ENCODE data around the gene KDM6B.
"Not testable (repeated sequence)": the region's sequence is repeated elsewhere in the genome, so short reads cannot be mapped to it uniquely, and the experiment has no call there.

The KDM6B gene, protein sequence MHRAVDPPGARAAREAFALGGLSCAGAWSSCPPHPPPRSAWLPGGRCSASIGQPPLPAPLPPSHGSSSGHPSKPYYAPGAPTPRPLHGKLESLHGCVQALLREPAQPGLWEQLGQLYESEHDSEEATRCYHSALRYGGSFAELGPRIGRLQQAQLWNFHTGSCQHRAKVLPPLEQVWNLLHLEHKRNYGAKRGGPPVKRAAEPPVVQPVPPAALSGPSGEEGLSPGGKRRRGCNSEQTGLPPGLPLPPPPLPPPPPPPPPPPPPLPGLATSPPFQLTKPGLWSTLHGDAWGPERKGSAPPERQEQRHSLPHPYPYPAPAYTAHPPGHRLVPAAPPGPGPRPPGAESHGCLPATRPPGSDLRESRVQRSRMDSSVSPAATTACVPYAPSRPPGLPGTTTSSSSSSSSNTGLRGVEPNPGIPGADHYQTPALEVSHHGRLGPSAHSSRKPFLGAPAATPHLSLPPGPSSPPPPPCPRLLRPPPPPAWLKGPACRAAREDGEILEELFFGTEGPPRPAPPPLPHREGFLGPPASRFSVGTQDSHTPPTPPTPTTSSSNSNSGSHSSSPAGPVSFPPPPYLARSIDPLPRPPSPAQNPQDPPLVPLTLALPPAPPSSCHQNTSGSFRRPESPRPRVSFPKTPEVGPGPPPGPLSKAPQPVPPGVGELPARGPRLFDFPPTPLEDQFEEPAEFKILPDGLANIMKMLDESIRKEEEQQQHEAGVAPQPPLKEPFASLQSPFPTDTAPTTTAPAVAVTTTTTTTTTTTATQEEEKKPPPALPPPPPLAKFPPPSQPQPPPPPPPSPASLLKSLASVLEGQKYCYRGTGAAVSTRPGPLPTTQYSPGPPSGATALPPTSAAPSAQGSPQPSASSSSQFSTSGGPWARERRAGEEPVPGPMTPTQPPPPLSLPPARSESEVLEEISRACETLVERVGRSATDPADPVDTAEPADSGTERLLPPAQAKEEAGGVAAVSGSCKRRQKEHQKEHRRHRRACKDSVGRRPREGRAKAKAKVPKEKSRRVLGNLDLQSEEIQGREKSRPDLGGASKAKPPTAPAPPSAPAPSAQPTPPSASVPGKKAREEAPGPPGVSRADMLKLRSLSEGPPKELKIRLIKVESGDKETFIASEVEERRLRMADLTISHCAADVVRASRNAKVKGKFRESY (N-terminal part only)

DNA sequence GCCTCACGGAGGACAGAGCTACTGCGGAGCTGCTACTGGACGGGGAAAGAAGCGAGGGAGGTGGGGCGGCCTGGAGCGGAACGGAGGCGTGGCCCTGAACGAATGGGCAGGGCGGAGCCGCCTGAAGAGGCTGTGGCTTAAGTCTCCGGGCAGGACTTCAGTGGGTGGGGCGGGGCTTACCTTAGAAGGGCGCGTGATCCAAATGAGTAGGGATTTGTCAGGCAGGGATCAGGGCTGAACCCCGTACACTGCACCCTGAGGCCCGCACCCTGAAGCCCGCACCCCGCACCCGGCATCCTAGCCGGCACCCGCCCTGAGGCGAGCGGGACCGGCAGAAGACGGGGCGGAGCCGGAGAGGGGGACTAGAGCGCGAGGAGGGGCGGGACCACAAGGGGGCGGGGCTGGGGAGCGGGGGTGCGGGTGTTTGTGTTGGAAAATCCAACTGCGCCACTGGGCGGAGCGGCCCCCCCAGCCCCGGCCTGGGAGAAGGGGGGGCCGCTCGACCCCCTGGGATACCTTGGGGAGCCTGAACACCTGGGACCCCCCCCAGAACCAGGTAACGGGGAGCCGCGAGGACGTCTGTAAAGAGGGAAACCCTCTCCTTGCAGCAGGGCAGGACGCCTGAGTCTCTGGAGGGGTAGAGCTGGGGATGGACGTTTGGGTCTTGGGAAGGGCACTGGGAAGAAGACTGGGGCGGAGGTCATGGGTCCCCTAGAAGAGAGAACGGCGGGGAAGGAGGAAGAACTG, at the start of gene KDM6B:
Gene KDM6B (plus strand): TSS at position 423 of the 747 bp plus-strand sequence. CDS start 11,338 bp downstream, outside the sequence.
- peak within 1 kb of the TSS; percentile 100 for H3K27ac ChIP-seq
- peak; percentile 83 for DNase-seq (ENCODE audit: low read depth, low spot score)

DNA sequence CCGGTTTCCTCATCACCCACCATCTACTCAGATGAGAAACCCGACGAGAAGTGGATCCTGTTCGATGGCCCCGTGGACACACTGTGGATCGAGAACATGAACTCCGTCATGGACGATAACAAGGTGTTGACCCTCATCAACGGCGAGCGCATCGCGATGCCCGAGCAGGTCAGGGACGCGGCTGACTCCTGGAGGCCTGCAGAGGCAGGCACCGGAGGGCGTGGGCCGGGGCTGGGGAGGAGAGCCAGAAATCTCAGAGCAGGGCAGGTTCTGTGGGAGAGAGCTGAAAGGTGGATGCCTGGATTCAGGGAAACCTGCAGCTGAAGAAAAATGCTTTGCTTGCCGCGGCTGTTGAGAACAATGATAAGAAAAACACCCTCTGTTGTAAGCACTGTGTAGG, 47.2 kb upstream of the KDM6B start:
- no peak overlapping the region for H3K27ac ChIP-seq
- DNase-seq (ENCODE audit: low read depth, low spot score): no peak

DNA sequence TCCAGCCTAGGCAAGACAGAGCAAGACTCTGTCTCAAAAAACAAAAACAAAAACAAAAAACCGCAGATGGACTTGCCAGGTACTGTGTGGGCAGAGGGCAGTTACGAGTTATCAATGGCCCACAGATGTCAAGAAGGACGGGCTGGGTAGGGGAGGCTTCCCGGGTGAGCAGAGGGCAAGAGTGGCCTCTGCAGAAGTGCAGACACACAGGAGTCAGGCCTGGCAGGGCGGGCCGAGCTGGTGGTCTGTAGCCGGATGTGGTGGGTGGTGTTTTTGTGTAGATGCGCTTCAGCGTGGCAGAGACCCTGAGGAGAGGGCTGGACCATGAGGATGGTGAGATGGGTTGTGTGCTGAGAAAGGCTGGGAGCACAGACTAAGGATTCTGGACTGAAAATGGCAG, 44.9 kb upstream of the KDM6B start:
- no peak overlapping the region for H3K27ac ChIP-seq
- DNase-seq (ENCODE audit: low read depth, low spot score): no peak

DNA sequence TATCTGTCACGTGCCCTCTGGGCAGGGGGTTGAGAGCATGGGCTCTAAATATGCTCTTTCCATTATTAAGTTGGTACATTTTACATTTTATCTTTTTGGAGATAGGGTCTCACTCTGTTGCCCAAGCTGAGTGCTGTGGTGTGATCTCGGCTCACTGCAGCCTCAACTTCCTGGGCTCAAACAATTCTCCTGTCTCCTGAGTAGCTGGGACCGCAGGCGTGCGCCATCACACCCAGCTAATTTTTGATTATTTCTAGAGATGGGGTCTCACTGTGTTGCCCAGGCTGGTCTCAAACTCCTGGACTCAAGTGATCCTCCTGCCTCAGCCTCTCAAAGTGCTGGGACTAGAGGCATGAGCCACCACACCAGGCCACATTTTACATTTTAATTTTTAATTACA, 43.9 kb upstream of the KDM6B start:
- no peak for DNase-seq (ENCODE audit: low read depth, low spot score)
- H3K27ac ChIP-seq: no peak overlapping the region

DNA sequence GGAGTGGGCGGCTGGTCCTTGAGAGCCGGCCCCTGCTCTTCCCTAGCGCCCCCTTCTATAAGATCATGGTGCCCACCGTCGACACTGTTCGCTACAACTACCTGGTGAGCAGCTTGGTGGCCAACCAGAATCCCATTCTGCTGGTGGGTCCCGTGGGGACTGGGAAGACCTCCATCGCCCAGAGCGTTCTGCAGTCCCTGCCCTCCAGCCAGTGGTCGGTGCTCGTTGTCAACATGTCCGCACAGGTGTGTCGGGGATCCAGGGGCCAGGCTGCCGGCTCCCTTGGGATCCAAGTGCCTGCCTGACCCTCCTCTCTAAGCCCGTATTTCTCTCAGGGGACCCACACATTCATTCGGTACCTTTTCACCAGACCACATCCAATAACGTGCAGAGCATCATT, 41.4 kb upstream of the KDM6B start:
- no peak overlapping the region for H3K27ac ChIP-seq
- DNase-seq (ENCODE audit: low read depth, low spot score): no peak

DNA sequence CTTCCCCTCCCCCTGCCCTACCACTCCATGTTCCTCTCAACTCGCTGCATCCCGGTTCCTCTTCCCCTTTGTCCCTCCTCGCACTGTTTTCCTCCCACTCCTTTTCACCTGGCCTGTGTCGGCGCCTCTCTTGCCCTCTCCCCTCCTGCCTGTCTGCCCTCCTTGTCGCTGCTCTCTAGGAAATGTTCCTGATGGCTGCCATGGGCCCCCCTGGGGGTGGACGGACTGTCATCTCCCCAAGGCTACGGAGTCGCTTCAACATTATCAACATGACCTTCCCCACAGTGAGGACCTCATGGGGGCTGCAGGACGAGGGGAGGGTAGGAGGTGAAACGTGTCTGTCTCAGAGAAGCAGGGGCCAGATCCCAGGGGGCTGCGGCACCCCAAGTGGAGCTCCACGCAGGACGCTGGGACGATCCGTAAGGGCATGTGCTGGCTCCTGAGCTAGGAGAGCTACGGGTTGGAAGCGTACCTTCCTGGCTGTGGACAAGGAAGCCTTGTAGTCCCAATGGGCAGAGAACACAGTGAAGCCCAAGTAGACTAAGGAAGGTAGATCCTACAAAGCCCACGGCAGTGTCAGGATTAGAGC, 39.8 kb upstream of the KDM6B start:
- H3K27ac ChIP-seq: no peak overlapping the region
- no peak for DNase-seq (ENCODE audit: low read depth, low spot score)

DNA sequence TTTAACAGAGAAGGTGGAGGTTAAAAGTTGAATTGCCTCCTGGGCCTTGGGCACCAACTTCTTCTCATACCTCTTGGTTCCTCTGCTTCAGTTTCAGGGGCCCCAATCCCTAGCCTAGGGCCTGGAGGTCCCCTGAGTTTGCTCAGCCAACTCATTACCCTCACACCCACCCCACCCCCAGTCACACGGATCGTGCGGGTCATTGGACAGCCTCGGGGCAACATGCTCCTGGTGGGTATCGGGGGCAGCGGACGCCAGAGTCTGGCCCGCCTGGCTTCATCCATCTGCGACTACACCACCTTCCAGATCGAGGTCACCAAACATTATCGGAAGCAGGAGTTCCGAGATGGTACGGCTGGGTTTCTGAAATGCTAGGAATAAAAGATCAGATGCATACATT, 36.0 kb upstream of the KDM6B start:
- DNase-seq (ENCODE audit: low read depth, low spot score): no peak

DNA sequence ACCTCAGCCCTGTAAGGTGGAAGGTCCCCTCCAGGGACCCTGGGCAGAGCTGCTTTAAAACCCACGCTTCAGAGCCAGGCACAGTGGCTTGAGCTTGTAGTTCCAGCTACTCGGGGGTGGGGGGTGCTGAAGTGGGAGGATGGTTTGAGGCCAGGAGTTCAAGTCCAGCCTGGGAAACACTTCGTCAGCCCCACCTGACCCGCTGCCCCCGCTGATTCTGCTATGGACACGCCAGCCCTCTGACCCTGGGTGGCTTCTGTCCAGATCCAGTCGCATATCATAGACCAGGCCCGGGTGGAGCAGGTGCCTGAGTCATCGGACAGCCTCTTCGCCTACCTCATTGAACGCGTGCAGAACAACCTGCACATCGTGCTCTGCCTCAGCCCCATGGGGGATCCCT, 35.2 kb upstream of the KDM6B start:
- H3K27ac ChIP-seq: no peak overlapping the region
- DNase-seq (ENCODE audit: low read depth, low spot score): no peak

More for the DNA sequence above, 36.0 kb upstream of the KDM6B start:
- no peak overlapping the region for H3K27ac ChIP-seq

DNA sequence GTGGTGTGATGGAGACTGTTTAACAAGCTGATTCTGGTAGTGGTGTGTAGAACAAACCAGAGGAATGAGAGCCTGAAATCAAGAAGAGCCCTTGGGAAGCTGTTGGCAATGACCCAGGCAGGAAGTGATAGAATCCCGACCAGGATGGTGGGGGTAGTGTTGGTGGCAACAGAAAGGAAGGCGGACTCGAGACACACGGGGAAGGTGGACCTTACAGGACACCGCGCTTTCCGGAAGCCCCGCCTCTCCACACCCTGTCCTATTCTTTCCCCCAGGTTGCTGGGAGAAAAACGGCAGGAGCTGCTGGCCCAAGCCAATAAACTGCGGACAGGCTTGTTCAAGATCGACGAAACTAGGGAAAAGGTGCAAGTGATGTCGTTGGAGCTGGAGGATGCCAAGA, 30.0 kb upstream of the KDM6B start:
- DNase-seq (ENCODE audit: low read depth, low spot score): no peak
- no peak overlapping the region for H3K27ac ChIP-seq

DNA sequence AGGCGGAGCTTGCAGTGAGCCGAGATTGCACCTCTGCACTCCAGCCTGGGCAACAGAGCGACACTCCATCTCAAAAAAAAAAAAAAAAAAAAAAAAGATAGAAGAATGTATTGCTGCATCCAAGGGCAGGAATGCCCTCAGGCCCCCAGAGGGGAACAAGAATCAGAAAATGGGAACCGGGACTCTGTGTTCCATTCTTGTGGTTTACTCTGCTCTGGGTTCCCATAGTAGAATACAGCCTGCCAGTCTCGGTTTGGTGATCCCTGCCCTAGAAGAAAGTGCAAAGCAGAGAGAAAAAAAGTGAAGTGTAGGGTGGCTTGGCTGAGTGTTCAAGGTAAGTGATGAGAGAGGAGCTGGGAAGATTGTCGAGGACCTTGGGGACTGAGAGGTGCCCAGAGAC, 27.4 kb upstream of the KDM6B start:
- no peak overlapping the region for H3K27ac ChIP-seq
- DNase-seq (ENCODE audit: low read depth, low spot score): no peak

DNA sequence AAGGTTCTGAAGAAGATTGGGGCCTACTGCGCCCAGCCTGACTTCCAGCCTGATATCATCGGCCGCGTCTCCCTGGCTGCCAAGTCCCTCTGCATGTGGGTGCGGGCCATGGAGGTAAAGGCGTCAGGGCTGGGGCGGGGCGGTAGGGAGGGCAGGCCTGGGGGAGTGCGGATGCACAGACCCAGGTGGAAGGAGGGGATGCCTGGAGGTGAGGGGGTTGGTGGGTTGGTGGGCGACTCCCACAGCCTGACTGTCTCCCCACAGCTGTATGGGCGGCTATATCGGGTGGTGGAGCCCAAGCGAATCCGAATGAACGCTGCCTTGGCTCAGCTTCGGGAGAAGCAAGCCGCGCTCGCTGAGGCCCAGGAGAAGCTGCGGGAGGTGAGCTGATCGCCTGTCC, 26.8 kb upstream of the KDM6B start:
- H3K27ac ChIP-seq: no peak overlapping the region
- no peak for DNase-seq (ENCODE audit: low read depth, low spot score)

DNA sequence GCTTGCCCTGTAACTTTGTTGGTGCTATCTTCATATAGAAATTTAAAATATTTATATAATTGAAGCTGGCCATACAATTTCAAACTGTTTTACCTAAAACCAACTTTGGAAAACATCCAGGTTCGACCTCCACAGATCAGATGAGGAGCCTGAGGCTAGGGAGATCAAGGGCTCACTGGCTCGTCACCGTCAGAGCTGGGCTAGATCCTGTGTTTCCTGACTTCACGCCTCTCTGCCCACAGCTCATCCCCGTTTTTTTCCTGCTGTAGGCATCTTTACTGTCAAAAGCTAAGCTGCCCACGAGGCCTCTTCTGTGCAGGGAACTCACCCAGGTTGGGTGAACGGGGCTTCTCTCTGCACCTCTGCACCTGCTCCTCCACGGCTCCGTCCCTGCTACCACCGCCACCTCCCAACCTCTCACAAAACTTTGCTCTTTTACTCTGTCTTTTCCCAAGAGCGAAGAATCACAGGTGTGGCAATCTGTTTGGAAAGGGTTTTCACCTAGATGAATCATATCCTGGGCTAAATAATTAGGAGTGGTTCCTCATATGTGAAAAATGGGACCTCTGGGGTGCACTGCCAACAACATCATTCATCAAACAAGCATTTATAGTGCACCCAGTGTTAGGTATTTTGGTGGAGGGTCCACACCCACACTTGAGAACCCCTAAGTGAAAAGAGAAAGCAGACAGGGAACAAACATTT, 24.8 kb upstream of the KDM6B start:
- H3K27ac ChIP-seq: peak overlapping the region; percentile 87
- no peak for DNase-seq (ENCODE audit: low read depth, low spot score)

DNA sequence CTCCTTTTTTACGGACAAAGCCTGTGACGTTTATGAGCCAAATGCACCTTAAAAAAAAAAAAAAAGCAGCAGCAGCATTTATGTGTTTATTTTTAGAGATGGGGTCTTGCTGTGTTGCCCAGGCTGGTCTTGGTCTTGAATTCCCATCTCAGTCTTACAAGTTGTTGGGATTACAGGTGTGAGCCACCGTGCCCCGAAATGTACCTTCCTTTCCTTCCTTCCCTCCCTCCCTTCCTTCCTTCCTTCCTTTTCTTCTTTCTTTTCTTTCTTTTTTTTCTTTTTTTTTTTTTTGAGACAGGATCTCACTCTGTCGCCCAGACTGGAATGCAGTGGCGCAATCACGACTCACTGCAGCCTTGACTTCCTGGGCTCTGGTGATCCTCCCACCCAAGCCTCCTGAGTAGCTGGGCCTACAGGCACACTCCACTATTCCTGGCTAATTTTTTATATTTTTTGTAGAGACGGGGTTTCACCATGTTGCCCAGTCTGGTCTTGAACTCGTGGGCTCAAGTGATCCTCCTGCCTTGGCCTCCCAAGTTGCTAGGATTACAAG, 24.1 kb upstream of the KDM6B start:
- H3K27ac ChIP-seq: peak overlapping the region; percentile 87
- DNase-seq (ENCODE audit: low read depth, low spot score): not testable (repeated sequence)

DNA sequence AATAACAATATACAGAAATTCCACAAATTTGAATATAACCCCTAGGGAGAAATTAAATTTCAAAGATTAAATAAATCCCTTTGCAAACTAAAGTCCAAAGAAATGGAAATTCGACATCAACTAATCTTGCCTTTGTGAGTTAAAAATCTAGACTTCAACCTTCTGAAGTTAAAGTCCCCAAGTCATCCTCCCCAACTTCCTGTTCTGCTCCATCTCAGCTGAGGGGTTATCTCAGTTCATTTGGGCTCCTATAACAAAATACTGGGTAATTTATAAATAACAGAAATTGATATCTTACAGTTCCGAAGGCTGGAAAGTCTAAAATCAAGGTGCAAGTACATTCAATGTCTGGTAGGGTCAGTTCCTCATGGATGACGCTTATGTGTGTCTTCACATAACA, 22.8 kb upstream of the KDM6B start:
- H3K27ac ChIP-seq: no peak overlapping the region
- DNase-seq (ENCODE audit: low read depth, low spot score): no peak

DNA sequence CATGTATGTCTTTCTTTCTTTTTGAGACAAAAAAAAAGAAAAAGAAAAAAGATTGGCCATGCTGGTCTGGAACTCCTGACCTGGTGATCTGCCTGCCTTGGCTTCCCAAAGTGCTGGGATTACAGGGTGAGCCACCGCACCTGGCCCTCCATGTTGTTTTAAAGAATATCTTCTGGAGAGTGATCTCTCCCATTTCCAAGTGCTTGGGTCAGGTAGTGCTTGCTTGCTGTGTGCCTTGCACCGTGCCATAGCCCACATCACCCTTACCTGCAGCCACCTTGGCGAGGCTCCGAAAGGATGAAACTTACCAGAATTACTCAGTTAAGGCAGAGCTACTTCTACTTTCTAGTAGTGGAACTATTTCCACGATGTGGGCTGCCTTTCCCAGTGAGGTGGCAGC, 19.0 kb upstream of the KDM6B start:
- no peak overlapping the region for H3K27ac ChIP-seq
- DNase-seq (ENCODE audit: low read depth, low spot score): no peak

DNA sequence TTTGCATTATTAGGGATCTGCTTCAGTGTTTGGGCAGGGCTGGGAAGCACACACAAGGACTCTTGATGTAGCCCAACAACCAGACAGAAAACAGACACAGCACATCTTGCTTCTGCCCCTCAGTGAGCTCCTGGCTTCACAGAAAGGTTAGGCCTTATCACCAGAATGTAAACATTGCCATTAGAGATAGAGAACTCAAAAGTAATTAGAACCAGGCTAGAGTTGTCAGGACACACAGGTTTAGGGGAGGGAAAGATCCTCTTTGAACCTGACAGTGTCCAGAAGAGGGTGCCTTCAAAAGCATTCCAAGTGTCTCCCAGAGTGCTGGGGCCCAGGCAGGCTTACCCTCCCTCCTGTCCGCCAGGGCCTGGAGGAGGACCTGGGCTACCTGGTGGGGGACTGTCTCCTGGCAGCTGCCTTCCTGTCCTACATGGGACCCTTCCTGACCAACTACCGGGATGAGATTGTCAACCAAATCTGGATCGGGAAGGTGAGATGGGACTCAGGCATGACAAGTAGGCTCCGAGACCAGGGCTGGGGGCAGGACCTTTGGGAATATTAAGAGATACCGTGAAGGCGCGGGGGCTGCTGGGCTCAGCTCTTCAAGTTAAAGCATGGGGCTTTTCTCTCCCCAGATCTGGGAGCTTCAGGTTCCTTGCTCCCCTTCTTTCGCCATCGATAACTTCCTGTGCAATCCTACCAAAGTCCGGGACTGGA, 16.9 kb upstream of the KDM6B start:
- H3K27ac ChIP-seq: no peak overlapping the region
- no peak for DNase-seq (ENCODE audit: low read depth, low spot score)

DNA sequence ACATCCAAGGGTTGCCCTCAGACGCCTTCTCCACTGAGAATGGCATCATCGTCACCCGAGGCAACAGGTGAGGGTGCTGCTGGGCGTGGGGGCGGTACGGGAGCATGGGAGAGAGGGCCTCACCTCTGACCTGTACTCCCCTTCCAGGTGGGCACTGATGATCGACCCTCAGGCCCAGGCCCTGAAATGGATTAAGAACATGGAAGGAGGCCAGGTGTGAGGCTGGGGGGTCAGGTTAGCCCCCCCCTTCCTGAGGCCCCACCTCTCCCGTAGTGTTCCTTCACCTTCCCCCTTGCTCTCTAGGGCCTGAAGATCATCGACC, 16.4 kb upstream of the KDM6B start:
- no peak overlapping the region for H3K27ac ChIP-seq
- no peak for DNase-seq (ENCODE audit: low read depth, low spot score)

DNA sequence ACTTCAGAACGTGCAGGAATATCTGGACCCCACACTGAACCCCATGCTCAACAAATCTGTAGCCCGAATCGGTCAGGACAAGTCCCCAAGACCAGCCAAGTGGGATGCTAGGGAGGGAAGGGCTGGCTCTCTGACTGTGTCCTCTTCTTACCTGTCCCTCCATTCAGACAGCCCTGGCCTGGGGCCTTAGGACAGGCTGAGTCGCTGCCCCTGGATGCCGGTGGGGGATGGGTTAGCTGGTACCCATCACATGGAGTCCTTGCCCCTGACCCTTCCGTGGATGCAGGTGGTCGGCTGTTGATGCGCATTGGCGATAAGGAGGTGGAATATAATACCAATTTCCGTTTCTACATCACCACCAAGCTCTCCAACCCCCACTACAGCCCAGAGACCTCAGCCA, 16.0 kb upstream of the KDM6B start:
- DNase-seq (ENCODE audit: low read depth, low spot score): no peak

More for the DNA sequence above, 16.0 kb upstream of the KDM6B start:
- H3K27ac ChIP-seq: no peak overlapping the region

Data from epithelial cell of prostate (primary cell).